ENCODE measurements around the gene WAPL. TPM values are rescaled to one million over a fixed set of nuclear protein-coding genes. Genes with fewer than 3 reads are reported as not detected.
A peak's percentile ranks its signal among the peaks of the same experiment; 100 is the strongest.

Gene WAPL
- total and polyA plus RNA-seq, 2 of the 4 experiments (the other 2 are of a cell fraction) = 11.5 to 31.7 TPM

DNA sequence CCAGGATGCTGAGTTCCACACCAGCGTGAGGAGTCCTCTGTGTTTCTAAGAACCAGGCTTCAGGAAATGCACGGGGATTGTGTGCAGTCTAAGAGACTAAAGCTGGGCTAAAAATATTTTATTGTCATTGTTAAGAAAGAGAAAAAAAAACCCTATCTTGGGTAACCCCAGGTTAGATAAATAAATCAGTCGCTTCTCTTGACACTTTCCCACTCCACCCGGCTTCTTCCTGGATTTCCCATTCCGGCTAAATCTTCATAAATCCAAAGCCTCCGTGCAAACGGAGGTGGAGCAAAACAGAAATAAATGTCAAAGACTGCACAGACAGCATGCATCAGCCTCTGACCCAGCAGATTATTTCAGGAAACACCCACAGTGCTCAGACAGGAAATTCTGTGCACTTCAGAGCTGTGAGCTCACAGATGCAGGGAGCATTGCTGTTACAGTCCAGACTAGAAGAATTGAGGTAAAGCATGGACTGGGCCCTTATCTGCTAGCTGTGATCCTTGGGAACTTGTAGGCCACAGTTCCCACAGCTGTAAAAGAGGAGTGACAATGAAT lies 110.2 kb downstream of the WAPL start (continued):
- TF ChIP-seq BHLHE40 (IDR thresholded peaks at IDR 0.05; ENCODE audit: low read depth, low read length) (no peak), RAD21 (IDR thresholded peaks at IDR 0.05; ENCODE audit: low read length) (no peak)

DNA sequence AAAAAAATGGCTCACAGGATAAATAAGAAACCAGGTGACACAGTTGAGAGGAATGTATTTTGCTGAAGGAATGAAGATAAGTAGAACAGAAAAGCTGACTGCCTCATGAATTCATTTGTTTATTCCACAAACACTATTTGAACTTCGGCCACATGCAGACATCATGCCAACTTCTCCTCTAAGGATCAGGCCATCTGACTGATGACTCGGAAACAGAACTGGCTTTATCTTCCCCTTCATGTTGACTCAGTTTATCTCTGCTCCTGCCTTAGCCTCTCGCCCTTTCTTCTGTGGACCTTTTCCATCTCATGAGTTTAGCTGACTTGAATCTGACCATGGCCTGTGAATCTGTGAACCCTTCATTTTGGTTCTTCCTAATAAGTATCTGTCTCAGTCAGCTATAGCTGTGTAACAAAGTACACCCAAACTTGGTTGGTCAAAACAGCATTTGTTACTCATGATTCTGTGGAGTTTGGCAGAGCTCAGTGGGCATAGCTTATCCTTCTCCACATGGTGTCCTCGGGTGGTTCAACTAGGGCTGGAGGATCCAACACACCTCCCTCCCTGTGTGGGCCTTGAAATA lies 111.0 kb downstream of the WAPL start:
- H3K4ac ChIP-seq (ENCODE audit: low read depth, low read length) = peak overlapping the region; percentile 69
- peak overlapping the region; percentile 21; the same call in 1 of the 2 replicates for H3K23ac ChIP-seq (ENCODE audit: low read depth, low read length)
- ChIA-PET CTCF (no interaction called here), POLR2A (ENCODE audit: unreplicated experiment) (no interaction called here)
- no peaks in the 10 kb centered on the region for H3K79me1 ChIP-seq (ENCODE audit: low read depth in 1 of 2, low read length in 2 of 2)
- no peak overlapping the region for H3K9ac ChIP-seq (ENCODE audit: low read depth, low read length)
- dilution Hi-C loops (cut with HindIII; ENCODE audit: low sequenced_read_pairs, unreplicated experiment) (no loop called here), intact Hi-C loops (cut with micrococcal nuclease) (no loop called here), in situ Hi-C loops (cut with MboI; ENCODE audit: low sequenced_read_pairs) (no loop called here)
- peak overlapping the region; percentile 11 for H2AFZ ChIP-seq (replicated peaks; ENCODE audit: low read length, poor library complexity)
- peak overlapping the region; percentile 7 for H4K91ac ChIP-seq (ENCODE audit: insufficient read depth, low read depth, low read length)
- ATAC-seq (ENCODE audit: low read depth) = peak; percentile 52
- no TSS peak for BruUV-seq (replicated peaks)
- no peaks in the 10 kb centered on the region for H3K27me3 ChIP-seq (ENCODE audit: control insufficient read depth, insufficient read depth, low read length)
- 0 out of 2 replicates have a peak, but pooled peaks cover 5% of the 10 kb centered on the region for H3K9me1 ChIP-seq (ENCODE audit: insufficient read depth, low read length)
- 43% methylated on average over 4 of the region's 4 CpGs; no CpG with 5 or more reads in 1 of the 2 experiments for WGBS, 2 experiments (ENCODE audit: extremely low coverage in 2 of 2, insufficient read length in 1 of 2)
- H2BK120ac ChIP-seq (ENCODE audit: low read depth, low read length) = peak overlapping the region; percentile 80
- peak overlapping the region; percentile 12; the same call in 1 of the 2 replicates for H3K56ac ChIP-seq (ENCODE audit: extremely low read depth, insufficient read depth, low read length)
- peak overlapping the region; percentile 92 for H2BK5ac ChIP-seq (ENCODE audit: low read depth, low read length, poor library complexity, severe bottlenecking)
- peak overlapping the region; percentile 12 to 61; a peak in 2 of 4 replicates for H4K8ac ChIP-seq (ENCODE audit: low read depth in 2 of 2, low read length in 2 of 2)
- no peaks in the 10 kb centered on the region for H3K36me3 ChIP-seq (ENCODE audit: control insufficient read depth, insufficient read depth, low read length)
- H2BK20ac ChIP-seq (ENCODE audit: low read depth, low read length) = peak overlapping the region; percentile 92
- peaks cover 4% of the 10 kb centered on the region for H3K9me3 ChIP-seq (ENCODE audit: control insufficient read depth, insufficient read depth, low read length)
- H2AK5ac ChIP-seq (ENCODE audit: low read depth, low read length) = peak overlapping the region; percentile 69; the same call in 1 of the 2 replicates
- peak overlapping the region; percentile 44; the same call in 1 of the 2 replicates for H3K18ac ChIP-seq (ENCODE audit: low read depth, low read length)
- peaks cover 7% of the 10 kb centered on the region for H3K4me1 ChIP-seq (ENCODE audit: control insufficient read depth, insufficient read depth, low read length)
- H4K20me1 ChIP-seq (ENCODE audit: insufficient read depth, low read length) = no peaks in the 10 kb centered on the region
- H2AK9ac ChIP-seq (replicated peaks; ENCODE audit: low read depth, low read length, poor library complexity) = peak overlapping the region; percentile 13
- peak overlapping the region; percentile 66 for H4K5ac ChIP-seq (ENCODE audit: low read depth, low read length)
- peak overlapping the region; percentile 48 for H3K27ac ChIP-seq (ENCODE audit: insufficient read depth, low read length)
- TF ChIP-seq RCOR1 (IDR thresholded peaks at IDR 0.05; ENCODE audit: insufficient replicate concordance, low read length) = peak; percentile 18
- peak; percentile 32; the same call in 1 of the 2 replicates for TF ChIP-seq MAFK (IDR thresholded peaks at IDR 0.05; ENCODE audit: low read depth, low read length)
- TF ChIP-seq NFE2L2 (IDR thresholded peaks at IDR 0.05; ENCODE audit: low read depth, low read length) = no peak
- peak overlapping the region; percentile 35; the same call in 1 of the 3 replicates for H2BK15ac ChIP-seq (ENCODE audit: low read depth, low read length)
- peak overlapping the region; percentile 27; the same call in 1 of the 2 replicates for H3K4me2 ChIP-seq (ENCODE audit: low read depth, low read length)
- peak; percentile 89 for DNase-seq
- H3K4me3 ChIP-seq (ENCODE audit: insufficient read depth, low read depth, low read length) = no peak overlapping the region
- H3K14ac ChIP-seq (replicated peaks; ENCODE audit: low read depth, low read length) = peak overlapping the region; percentile 54

Measured in IMR-90 (cell line).